IMR-90 (cell line): Measurements from ENCODE around the gene NADK. TPM values are rescaled to one million over a fixed set of nuclear protein-coding genes. Genes with fewer than 3 reads are reported as not detected.

Experiments
- MAFK ChIP-seq: IDR thresholded peaks from 2 replicates; pipeline ENCODE4 v1.6.1; 2012; ENCODE audit warnings: low read depth, low read length, improper control_type of control experiment
- MAZ ChIP-seq: IDR thresholded peaks from 2 replicates; pipeline ENCODE4 v1.6.1; 2012; ENCODE audit warnings: low read depth, mild to moderate bottlenecking, low read length, improper control_type of control experiment, moderate library complexity, borderline replicate concordance
- RCOR1 ChIP-seq: IDR thresholded peaks from 2 replicates; pipeline ENCODE4 v1.6.1; 2012; ENCODE audit warnings: mild to moderate bottlenecking, low read length, improper control_type of control experiment; ENCODE audit not compliant: insufficient replicate concordance
- SMC3 ChIP-seq: fragments of 150-350 bp; IDR thresholded peaks from 2 replicates; pipeline ENCODE4 v1.6.1; 2016; ENCODE audit warnings: low read depth, mild to moderate bottlenecking, antibody characterized with exemption, low read length, moderate library complexity
- polyA plus RNA-seq, 3 experiments: library from polyadenylated mRNA; depleted of rRNA; stranded (reverse); fragments of >200 nt; gene quantifications; 2 replicates each; pipeline ENCODE4 v1.2.3, GENCODE V29; 2012; ENCODE audit warnings: low replicate concordance in 1 of 3
- total RNA-seq: library from RNA; depleted of rRNA; stranded (reverse); fragments of >200 nt; gene quantifications from 2 replicates; pipeline ENCODE4 v1.2.3, GENCODE V29; 2012

The NADK gene
- total and polyA plus RNA-seq, 2 of the 4 experiments (the other 2 are of a cell fraction) = 12.5 to 56.1 TPM

- TF ChIP-seq MAZ (peak; percentile 24; the same call in 1 of the 2 replicates), SMC3 (no peak), RCOR1 (no peak), MAFK (no peak)
Observed at GRCh38 chr1:1777950-1778662, at the start of gene NADK (continued).
